Endometrium (tissue), 2 donors: Measurements from ENCODE around the gene FRS3.
"Not testable (repeated sequence)": the region's sequence is repeated elsewhere in the genome, so short reads cannot be mapped to it uniquely, and the experiment has no call there.

Source experiments
- FAIRE-seq: peaks from 2 replicates; lab custom pipeline; 2012; peaks lifted over from hg19 to GRCh38; lab: Jason Lieb, UNC
- donor health status: control.
- donor health status: control.

Gene FRS3

GRCh38 chr6:41768545-41769308 lies 11.0 kb downstream of the FRS3 start:
- FAIRE-seq = no peak

GRCh38 chr6:41767112-41767833 lies 12.4 kb downstream of the FRS3 start:
- no peak for FAIRE-seq

- FAIRE-seq = not testable (repeated sequence)
Measured at GRCh38 chr6:41766043-41766664, 13.5 kb downstream of the FRS3 start.

GRCh38 chr6:41763470-41763869 lies 16.2 kb downstream of the FRS3 start:
- FAIRE-seq = no peak

- FAIRE-seq = no peak
Measured at GRCh38 chr6:41759905-41760579, 19.7 kb downstream of the FRS3 start.

- no peak for FAIRE-seq
Measured at GRCh38 chr6:41759106-41759904, 20.4 kb downstream of the FRS3 start.

GRCh38 chr6:41758641-41759035 lies 21.1 kb downstream of the FRS3 start:
- FAIRE-seq = no peak

- no peak for FAIRE-seq
Measured at GRCh38 chr6:41757931-41758640, 21.6 kb downstream of the FRS3 start.

- no peak for FAIRE-seq
Measured at GRCh38 chr6:41757271-41757670, 22.4 kb downstream of the FRS3 start.

- FAIRE-seq = no peak
Measured at GRCh38 chr6:41756354-41756753, 23.3 kb downstream of the FRS3 start.

- FAIRE-seq = no peak
Measured at GRCh38 chr6:41755895-41756294, 23.8 kb downstream of the FRS3 start.

GRCh38 chr6:41750374-41750773 lies 29.3 kb downstream of the FRS3 start:
- FAIRE-seq = no peak

GRCh38 chr6:41748542-41748941 lies 31.2 kb downstream of the FRS3 start:
- no peak for FAIRE-seq

GRCh38 chr6:41748102-41748477 lies 31.6 kb downstream of the FRS3 start:
- no peak for FAIRE-seq

- no peak for FAIRE-seq
Measured at GRCh38 chr6:41747256-41748101, 32.2 kb downstream of the FRS3 start, which contains the start of gene PGC. Gene PGC, minus strand, starts transcription at chr6:41747397. Its CDS starts 63 bp downstream, at chr6:41747334.

GRCh38 chr6:41746107-41746506 lies 33.6 kb downstream of the FRS3 start:
- FAIRE-seq = no peak

GRCh38 chr6:41744236-41744787 lies 35.4 kb downstream of the FRS3 start:
- no peak for FAIRE-seq

GRCh38 chr6:41743406-41744235 lies 36.1 kb downstream of the FRS3 start:
- no peak for FAIRE-seq
